ENCODE results near the gene PTPN11. TPM values are rescaled to one million over a fixed set of nuclear protein-coding genes. Genes with fewer than 3 reads are reported as not detected.
A peak's percentile ranks its signal among the peaks of the same experiment; 100 is the strongest.
"Not testable (repeated sequence)": the region's sequence is repeated elsewhere in the genome, so short reads cannot be mapped to it uniquely, and the experiment has no call there.

Gene PTPN11
- total RNA-seq, 2 experiments from 2014 or later: 137 to 145 TPM

DNA sequence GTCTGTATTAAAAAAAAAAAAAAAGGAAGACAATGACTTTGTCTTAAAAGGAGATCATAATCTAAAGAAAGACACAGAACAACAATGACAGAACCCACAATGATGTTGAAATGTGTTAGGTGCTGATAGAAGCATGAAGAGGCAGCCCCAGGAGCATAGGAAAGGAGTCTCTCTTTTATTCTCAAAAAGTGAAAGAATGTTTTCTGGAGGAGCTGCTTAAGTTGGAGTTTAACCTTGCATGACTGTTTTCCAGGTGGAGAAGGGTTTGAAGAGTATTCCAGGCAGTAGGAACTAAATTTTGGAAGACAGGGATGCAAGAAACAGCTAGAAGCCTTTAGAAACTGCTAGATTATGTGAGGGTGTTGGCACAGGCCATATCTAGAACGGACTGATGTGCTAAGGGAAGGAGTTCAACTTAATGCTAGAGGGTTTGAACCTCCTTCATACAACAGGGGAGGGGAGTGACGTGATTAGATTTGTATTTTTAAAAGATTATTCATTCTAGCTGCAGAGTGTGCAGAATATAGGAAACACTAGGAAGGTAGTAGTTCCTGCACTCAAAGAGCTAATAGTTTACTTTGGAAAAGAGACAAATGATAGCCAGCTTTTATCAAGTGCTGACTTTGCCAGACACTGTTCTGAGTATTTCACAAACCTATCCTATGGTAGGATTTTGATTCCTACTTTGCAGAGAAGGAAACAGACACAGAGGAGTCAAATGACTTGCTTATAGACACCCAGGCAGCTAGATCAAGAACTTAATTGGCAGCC is 4.7 kb upstream of the PTPN11 start:
- Mint-ChIP-seq H3K27ac (no peak overlapping the region), H3K4me3 (no peak overlapping the region), H3K9me3 (no peaks in the 10 kb centered on the region), H3K27me3 (no peaks in the 10 kb centered on the region), H3K4me1 (ENCODE audit: low read depth) (peaks cover 8% of the 10 kb centered on the region), H3K36me3 (peaks cover 6% of the 10 kb centered on the region)
- ChIA-PET POLR2A (interaction anchor here (0.7 kb wide), 1 partner anchor 16 kb away, joined by 3 read pairs; no protein-coding TSS in a partner anchor), CTCF (interaction anchor here (0.6 to 1.0 kb wide), 3 partner anchors 11 to 27 kb away, joined by 3 to 4 read pairs (median 3); no protein-coding TSS in a partner anchor)
- no peak for DNase-seq
- intact Hi-C loops (cut with micrococcal nuclease): no loop called here

DNA sequence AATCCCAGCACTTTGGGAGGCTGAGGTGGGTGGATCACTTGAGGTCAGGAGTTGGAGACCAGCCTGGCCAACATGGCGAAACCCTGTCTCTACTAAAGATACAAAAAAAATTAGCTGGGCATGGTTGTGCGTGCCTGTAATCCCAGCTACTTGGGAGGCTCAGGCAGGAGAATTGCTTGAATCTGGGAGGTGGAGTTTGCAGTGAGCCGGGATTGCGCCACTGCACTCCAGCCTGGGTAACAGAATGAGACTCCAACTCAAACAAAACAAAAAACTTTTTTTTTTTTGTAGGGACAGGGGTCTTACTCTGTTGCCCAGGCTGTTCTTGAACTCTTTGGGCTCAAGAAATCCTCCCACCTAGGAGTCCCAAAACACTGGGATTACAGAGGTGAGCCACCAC is 3.3 kb upstream of the PTPN11 start:
- H3K27me3 Mint-ChIP-seq, H3K9me3 Mint-ChIP-seq, H3K4me3 Mint-ChIP-seq, H3K36me3 Mint-ChIP-seq, H3K27ac Mint-ChIP-seq, CTCF ChIA-PET, POLR2A ChIA-PET, DNase-seq: not testable (repeated sequence)
- H3K4me1 Mint-ChIP-seq (ENCODE audit: low read depth): peaks cover 14% of the 10 kb centered on the region
- intact Hi-C loops (cut with micrococcal nuclease): loop anchor here (5.0 kb wide), 1 partner anchor 573 kb away; the partner anchor contains the start of gene MAPKAPK5

DNA sequence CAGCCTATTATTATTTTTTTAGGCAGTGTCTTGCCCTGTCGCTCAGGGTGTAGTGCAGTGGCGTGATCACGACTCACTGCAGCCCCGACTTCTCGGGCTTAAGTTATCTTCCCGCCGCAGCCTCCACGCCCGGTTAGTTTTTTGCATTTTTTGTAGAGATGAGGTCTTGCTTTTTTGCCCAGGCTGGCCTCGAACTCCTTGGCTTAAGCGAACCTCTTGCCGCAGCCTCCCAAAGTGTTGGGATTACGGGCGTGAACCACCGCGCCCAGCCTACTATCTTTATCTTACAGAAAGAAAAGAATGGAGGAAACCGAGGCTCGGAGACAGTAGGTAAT is 507 bp upstream of the PTPN11 start:
- no peak for DNase-seq
- peak overlapping the region; percentile 94 for H3K27ac Mint-ChIP-seq
- H3K4me1 Mint-ChIP-seq (ENCODE audit: low read depth): peaks cover 33% of the 10 kb centered on the region
- intact Hi-C loops (cut with micrococcal nuclease): loop anchor here (1.0 to 5.0 kb wide), 2 partner anchors 9 to 576 kb away; partner anchors contain the start of genes MAPKAPK5 and RPL6
- ChIA-PET CTCF (no interaction called here), POLR2A (interaction anchor here (1.0 to 1.3 kb wide), 2 partner anchors 31 to 577 kb away, joined by 4 read pairs; partner anchors contain the start of gene MAPKAPK5)
- H3K36me3 Mint-ChIP-seq: peaks cover 3% of the 10 kb centered on the region
- peak overlapping the region; percentile 91 for H3K4me3 Mint-ChIP-seq
- no peaks in the 10 kb centered on the region for H3K9me3 Mint-ChIP-seq
- no peaks in the 10 kb centered on the region for H3K27me3 Mint-ChIP-seq

DNA sequence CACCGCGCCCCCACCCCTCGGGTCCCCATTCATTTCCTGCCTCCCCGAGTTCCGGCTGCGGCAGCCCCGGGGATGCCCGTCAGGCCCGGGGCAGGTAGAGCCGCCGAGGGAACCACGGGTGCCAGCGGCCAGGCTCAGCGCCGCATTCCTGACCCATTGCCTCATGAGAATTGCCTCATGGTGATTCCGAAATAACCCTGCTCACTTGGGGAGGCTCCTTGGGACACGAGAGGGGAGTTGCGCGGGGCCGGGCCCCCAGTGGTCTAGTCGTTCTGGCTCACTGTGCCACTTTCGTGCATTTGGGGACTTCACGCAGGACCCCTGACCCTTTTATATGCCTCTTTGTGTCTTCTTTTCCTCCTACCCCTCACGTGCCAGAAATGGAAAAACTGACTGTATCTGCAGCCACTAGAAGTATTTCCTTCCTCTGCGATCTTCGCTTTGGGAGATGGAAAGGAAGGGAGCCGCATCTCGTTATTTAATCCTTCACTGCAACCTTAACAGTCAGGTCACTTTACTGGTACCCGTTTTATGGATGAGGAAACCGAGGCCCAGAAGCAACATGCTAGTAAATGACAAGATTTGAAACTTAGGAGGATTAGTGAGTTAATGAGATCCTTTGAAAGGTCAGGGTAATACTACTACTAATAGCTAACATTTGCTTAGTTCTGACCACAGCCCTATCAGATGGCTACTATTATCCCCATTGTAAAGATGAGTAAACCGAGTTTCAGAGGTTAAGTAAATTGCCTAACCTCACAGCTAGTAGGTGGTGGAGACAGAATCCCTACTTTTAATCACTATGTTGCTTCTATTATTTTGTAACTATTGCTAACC is 768 bp downstream of the PTPN11 start:
- Mint-ChIP-seq H3K36me3 (peaks cover 3% of the 10 kb centered on the region), H3K27ac (peak overlapping the region; percentile 94), H3K27me3 (no peaks in the 10 kb centered on the region), H3K9me3 (no peaks in the 10 kb centered on the region), H3K4me3 (peak overlapping the region; percentile 86), H3K4me1 (ENCODE audit: low read depth) (peaks cover 38% of the 10 kb centered on the region)
- intact Hi-C loops (cut with micrococcal nuclease): loop anchor here (5.0 kb wide), 1 partner anchor 577 kb away; the partner anchor contains the start of gene MAPKAPK5
- CTCF ChIA-PET: interaction anchor here (1.0 to 1.2 kb wide), 2 partner anchors 8 to 221 kb away, joined by 3 read pairs; no protein-coding TSS in a partner anchor
- peak; percentile 66 for DNase-seq
- POLR2A ChIA-PET: interaction anchor here (0.6 to 1.3 kb wide), 3 partner anchors 289 to 578 kb away, joined by 3 to 4 read pairs (median 4); partner anchors contain the start of gene MAPKAPK5

DNA sequence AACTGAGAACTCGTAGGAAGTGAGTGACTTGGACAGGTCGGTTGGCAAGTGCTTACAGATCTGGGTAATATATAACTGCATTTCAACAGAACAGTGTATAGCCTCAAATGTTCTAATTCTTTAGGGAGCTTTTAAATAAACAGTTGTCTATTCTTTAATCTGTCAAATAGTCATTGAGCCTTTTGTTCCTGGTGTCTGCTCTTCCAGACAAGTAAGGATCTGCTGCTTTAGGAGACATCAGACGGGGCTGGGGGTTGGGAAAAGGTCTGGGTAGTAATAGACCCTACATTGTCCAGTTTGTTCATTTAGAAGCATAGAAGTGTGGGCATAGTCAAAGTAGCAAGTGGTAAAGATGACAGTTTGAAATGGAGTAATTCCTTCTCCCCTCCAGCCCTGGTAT is 2.0 kb downstream of the PTPN11 start:
- Mint-ChIP-seq H3K4me1 (ENCODE audit: low read depth) (peaks cover 47% of the 10 kb centered on the region), H3K36me3 (peaks cover 3% of the 10 kb centered on the region)
- CTCF ChIA-PET: interaction anchor here (1.2 kb wide), 1 partner anchor 222 kb away, joined by 3 read pairs; no protein-coding TSS in a partner anchor

DNA sequence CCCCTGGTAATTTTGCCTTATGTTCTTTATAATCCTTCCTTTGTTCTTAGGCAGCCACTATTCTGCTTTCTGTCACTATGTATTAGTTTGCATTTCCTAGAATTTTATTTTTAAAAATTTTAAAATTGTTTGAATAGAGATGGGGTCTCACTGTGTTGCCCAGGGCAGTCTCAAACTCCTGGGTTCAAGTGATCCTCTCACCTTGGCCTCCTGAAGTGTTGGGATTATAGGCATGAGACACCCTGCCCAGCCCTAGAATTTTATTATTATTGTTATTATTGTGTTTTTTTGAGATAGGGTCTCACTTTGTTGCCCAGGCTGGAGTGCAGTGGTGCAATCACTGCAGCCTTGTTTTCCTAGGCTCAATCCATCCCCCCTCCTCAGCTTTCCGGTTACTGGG is 2.6 kb downstream of the PTPN11 start:
- Mint-ChIP-seq H3K27ac (no peak overlapping the region), H3K4me3 (no peak overlapping the region), H3K9me3 (no peaks in the 10 kb centered on the region), H3K4me1 (ENCODE audit: low read depth) (peaks cover 51% of the 10 kb centered on the region), H3K27me3 (no peaks in the 10 kb centered on the region), H3K36me3 (peaks cover 3% of the 10 kb centered on the region)
- intact Hi-C loops (cut with micrococcal nuclease): no loop called here
- no peak for DNase-seq
- CTCF ChIA-PET: no interaction called here
- POLR2A ChIA-PET: no interaction called here

More for the DNA sequence above, 2.0 kb downstream of the PTPN11 start:
- POLR2A ChIA-PET: no interaction called here
- H3K4me3 Mint-ChIP-seq: peak overlapping the region; percentile 86
- H3K27me3 Mint-ChIP-seq: no peaks in the 10 kb centered on the region
- intact Hi-C loops (cut with micrococcal nuclease): no loop called here
- no peak overlapping the region for H3K27ac Mint-ChIP-seq
- no peak for DNase-seq
- no peaks in the 10 kb centered on the region for H3K9me3 Mint-ChIP-seq

DNA sequence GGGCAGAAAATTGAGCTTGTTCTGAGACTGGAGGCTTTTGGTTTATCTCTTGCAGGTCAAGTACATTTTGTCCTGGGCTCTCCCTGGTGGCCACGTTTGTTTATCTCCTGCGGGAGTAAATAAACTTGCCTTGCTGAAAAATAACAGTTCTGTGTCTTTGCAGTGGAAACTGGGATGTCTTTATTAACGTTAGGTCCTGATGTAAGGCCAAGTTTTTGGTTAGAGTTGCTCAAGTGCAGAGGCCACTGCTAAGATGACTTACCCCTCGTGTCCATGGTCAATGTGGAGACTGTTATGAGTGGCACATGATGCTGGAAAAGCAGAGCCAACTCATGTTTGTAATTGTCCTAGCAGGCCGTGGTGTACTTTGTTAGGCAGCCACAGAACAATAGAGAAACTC is 3.8 kb downstream of the PTPN11 start:
- H3K9me3 Mint-ChIP-seq: no peaks in the 10 kb centered on the region

DNA sequence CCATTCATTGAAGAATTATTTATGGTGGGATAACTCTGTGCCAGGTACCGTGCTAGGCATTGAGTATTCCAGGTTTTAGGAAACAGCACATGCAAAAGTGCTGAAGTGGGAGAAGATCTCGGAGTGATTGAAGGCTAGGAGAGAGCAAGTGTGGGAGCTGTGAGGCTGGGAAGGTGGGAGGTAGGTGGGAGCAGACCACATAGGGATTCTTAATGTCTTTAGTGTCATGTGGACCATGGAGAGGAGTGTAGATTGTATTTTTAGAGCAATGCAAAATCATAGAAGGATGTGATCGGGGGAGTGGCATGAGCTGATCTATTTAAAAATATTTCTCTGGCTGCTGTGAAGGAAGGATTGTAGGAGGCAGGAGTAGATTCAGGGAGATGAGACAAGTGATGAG is 5.4 kb downstream of the PTPN11 start:
- H3K27ac Mint-ChIP-seq: no peak overlapping the region
- ChIA-PET CTCF (no interaction called here), POLR2A (no interaction called here)
- H3K4me1 Mint-ChIP-seq (ENCODE audit: low read depth): peaks cover 60% of the 10 kb centered on the region
- intact Hi-C loops (cut with micrococcal nuclease): no loop called here
- no peak for DNase-seq
- no peaks in the 10 kb centered on the region for H3K9me3 Mint-ChIP-seq
- no peak overlapping the region for H3K4me3 Mint-ChIP-seq
- H3K27me3 Mint-ChIP-seq: no peaks in the 10 kb centered on the region
- H3K36me3 Mint-ChIP-seq: peaks cover 8% of the 10 kb centered on the region

More for the DNA sequence above, 3.8 kb downstream of the PTPN11 start:
- intact Hi-C loops (cut with micrococcal nuclease): no loop called here
- Mint-ChIP-seq H3K27me3 (no peaks in the 10 kb centered on the region), H3K4me1 (ENCODE audit: low read depth) (peaks cover 52% of the 10 kb centered on the region), H3K27ac (no peak overlapping the region), H3K4me3 (no peak overlapping the region), H3K36me3 (peaks cover 4% of the 10 kb centered on the region)
- no peak for DNase-seq
- CTCF ChIA-PET: no interaction called here
- POLR2A ChIA-PET: interaction anchor here (0.6 kb wide), 1 partner anchor 8 kb away, joined by 3 read pairs; no protein-coding TSS in a partner anchor

DNA sequence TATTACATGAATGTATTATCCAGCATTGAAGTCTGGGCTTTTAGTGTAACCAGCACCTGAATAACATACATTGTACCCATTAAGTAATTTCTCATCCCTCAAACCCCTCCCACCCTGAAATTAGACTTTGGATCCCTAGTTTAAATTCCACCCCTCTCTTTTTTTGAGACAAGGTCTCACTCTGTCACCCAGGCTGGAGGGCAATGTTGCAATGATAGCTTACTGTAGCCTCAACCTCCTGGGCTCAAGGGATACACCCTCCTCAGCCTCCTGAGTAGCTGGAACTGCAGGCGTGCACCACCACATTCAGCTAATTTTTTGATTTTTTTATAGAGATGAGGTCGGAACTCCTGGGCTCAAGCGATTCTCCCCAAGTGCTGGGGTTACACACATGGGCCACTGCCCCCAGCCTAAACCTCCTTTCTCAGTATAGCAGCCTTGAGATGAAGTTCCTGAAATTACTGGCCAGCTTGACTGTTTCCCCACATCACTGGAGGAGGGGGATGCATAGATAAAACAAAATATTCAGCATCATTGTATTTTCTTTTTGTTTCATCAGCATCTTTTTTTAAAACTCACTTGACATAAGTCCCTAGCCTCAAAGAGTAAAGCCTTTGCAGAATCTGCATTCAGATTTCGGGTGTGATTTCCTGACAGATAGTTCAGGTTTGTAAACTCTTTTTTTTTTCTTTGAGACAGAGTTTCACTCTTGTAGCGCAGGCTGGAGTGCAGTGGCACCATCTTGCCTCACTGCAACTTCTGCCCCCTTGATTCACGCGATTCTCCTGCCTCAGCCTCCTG is 7.0 kb downstream of the PTPN11 start:
- no peak for DNase-seq
- peak overlapping the region; percentile 33 for H3K27ac Mint-ChIP-seq
- peaks cover 56% of the 10 kb centered on the region for H3K4me1 Mint-ChIP-seq (ENCODE audit: low read depth)
- POLR2A ChIA-PET: no interaction called here
- CTCF ChIA-PET: interaction anchor here (0.5 to 1.1 kb wide), 4 partner anchors 12 to 303 kb away, joined by 3 to 4 read pairs (median 3); no protein-coding TSS in a partner anchor
- H3K4me3 Mint-ChIP-seq: no peak overlapping the region
- intact Hi-C loops (cut with micrococcal nuclease): no loop called here
- H3K36me3 Mint-ChIP-seq: peaks cover 8% of the 10 kb centered on the region
- no peaks in the 10 kb centered on the region for H3K9me3 Mint-ChIP-seq
- H3K27me3 Mint-ChIP-seq: no peaks in the 10 kb centered on the region

DNA sequence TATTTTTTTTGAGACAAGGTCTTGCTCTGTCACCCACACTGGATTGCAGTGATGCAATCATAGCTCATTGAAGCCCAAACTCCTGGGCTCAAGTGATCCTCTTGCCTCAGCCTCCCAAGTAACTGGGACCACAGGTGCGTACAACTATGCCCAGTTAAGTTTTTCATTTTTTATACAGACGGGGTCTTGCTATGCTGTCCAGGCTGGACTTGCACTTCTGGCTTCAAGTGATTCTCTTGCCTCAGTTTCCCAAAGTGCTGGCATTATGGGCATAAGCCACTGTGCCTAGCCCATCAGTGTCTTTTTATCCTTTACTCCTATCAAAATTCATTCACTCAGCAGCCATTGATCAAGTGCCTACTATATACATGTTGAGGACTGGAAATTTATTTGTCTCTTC is 9.0 kb downstream of the PTPN11 start:
- no peak overlapping the region for H3K27ac Mint-ChIP-seq
- POLR2A ChIA-PET: no interaction called here
- H3K9me3 Mint-ChIP-seq: no peaks in the 10 kb centered on the region
- CTCF ChIA-PET: no interaction called here
- H3K4me1 Mint-ChIP-seq (ENCODE audit: low read depth): peaks cover 58% of the 10 kb centered on the region
- no peak for DNase-seq
- peaks cover 7% of the 10 kb centered on the region for H3K36me3 Mint-ChIP-seq
- no peaks in the 10 kb centered on the region for H3K27me3 Mint-ChIP-seq
- no peak overlapping the region for H3K4me3 Mint-ChIP-seq
- intact Hi-C loops (cut with micrococcal nuclease): no loop called here

DNA sequence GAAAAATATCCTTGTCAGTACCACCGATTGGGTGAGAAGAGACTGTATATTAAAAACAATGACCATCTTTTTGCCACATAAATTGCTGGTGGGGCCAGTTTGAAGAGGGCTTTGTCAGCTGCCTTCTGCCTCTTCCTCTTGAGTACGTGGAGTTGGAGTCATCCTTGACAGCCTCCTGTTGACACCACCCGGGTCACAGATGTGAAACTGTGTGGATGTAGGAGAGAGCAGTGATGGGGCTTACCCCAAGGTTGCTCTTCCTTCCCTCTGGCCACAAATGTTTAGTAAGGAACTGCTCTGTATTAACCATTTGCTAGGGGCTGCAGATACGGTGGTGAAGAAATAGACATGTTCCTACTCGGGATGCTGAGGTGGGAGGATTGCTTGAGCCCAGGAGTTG is 12.2 kb downstream of the PTPN11 start:
- Mint-ChIP-seq H3K4me3 (peak overlapping the region; percentile 21), H3K4me1 (ENCODE audit: low read depth) (peaks cover 44% of the 10 kb centered on the region), H3K9me3 (no peaks in the 10 kb centered on the region), H3K27ac (peak overlapping the region; percentile 77), H3K36me3 (peaks cover 6% of the 10 kb centered on the region), H3K27me3 (no peaks in the 10 kb centered on the region)
- peak; percentile 58 for DNase-seq
- ChIA-PET POLR2A (interaction anchor here (0.6 kb wide), 1 partner anchor 8 kb away, joined by 3 read pairs; no protein-coding TSS in a partner anchor), CTCF (interaction anchor here (1.2 kb wide), 1 partner anchor 20 kb away, joined by 5 read pairs; no protein-coding TSS in a partner anchor)
- intact Hi-C loops (cut with micrococcal nuclease): no loop called here

Data from activated CD4-positive, alpha-beta memory T cell treated with anti-CD3 and anti-CD28 coated beads for 36 hours (primary cell).